Astrocyte (in vitro differentiated cells and primary cell): ENCODE results near the gene RAPGEF2. TPM values are rescaled to one million over a fixed set of nuclear protein-coding genes. Genes with fewer than 3 reads are reported as not detected.

ENCODE experiments used
- DNase-seq: peaks from one replicate; pipeline ENCODE4 v3.0.0-alpha.2; 2010; ENCODE audit warnings: low read depth
- FAIRE-seq: peaks from 2 replicates; lab custom pipeline; 2011; peaks lifted over from hg19 to GRCh38; lab: Jason Lieb, UNC
- H2AFZ ChIP-seq: 2 replicates; pipeline ENCODE4 v1.6.0; 2012; ENCODE audit warnings: low read depth, low read length, inconsistent platforms
- H3K27ac ChIP-seq: 2 replicates; pipeline ENCODE4 v1.5.1; 2011; ENCODE audit warnings: low read depth, low read length, inconsistent platforms
- H3K27me3 ChIP-seq: 2 replicates; pipeline ENCODE4 v1.6.0; 2011; ENCODE audit warnings: low read length, inconsistent platforms; ENCODE audit not compliant: insufficient read depth
- H3K36me3 ChIP-seq: 2 replicates; pipeline ENCODE4 v1.5.1; 2011; ENCODE audit warnings: low read length, inconsistent platforms; ENCODE audit not compliant: insufficient read depth
- H3K4me1 ChIP-seq: 2 replicates; pipeline ENCODE4 v1.5.1; 2011; ENCODE audit warnings: low read length, inconsistent platforms; ENCODE audit not compliant: insufficient read depth
- H3K4me2 ChIP-seq: 2 replicates; pipeline ENCODE4 v1.6.0; 2012; ENCODE audit warnings: low read length, inconsistent platforms
- H3K4me3 ChIP-seq: 2 replicates; pipeline ENCODE4 v1.5.1; 2011; ENCODE audit warnings: low read depth, mild to moderate bottlenecking, low read length, inconsistent platforms; ENCODE audit not compliant: insufficient read depth
- H3K79me2 ChIP-seq: 2 replicates; pipeline ENCODE4 v1.6.0; 2012; ENCODE audit warnings: mild to moderate bottlenecking, low read length, inconsistent platforms; ENCODE audit not compliant: insufficient read depth
- H3K9ac ChIP-seq: 2 replicates; pipeline ENCODE4 v1.6.0; 2012; ENCODE audit warnings: mild to moderate bottlenecking, low read length, inconsistent platforms
- H3K9me3 ChIP-seq: 2 replicates; pipeline ENCODE4 v1.5.1; 2012; ENCODE audit warnings: low read depth, mild to moderate bottlenecking, low read length, inconsistent platforms; ENCODE audit not compliant: insufficient read depth
- H4K20me1 ChIP-seq: 2 replicates; pipeline ENCODE4 v1.6.0; 2012; ENCODE audit warnings: low read length, inconsistent platforms; ENCODE audit not compliant: insufficient read depth
- H3K27ac Mint-ChIP-seq: one replicate; pipeline ENCODE4 v1.8.0; 2021; ENCODE audit warnings: mild to moderate bottlenecking, mixed read lengths; ENCODE audit not compliant: unreplicated experiment
- H3K27me3 Mint-ChIP-seq: one replicate; pipeline ENCODE4 v1.8.0; 2021; ENCODE audit warnings: low read depth, mixed read lengths; ENCODE audit not compliant: unreplicated experiment
- H3K36me3 Mint-ChIP-seq: one replicate; pipeline ENCODE4 v1.8.0; 2021; ENCODE audit warnings: low read depth, mixed read lengths; ENCODE audit not compliant: unreplicated experiment
- H3K4me1 Mint-ChIP-seq: one replicate; pipeline ENCODE4 v1.8.0; 2021; ENCODE audit warnings: low read depth, mixed read lengths; ENCODE audit not compliant: unreplicated experiment
- H3K4me3 Mint-ChIP-seq: one replicate; pipeline ENCODE4 v1.8.0; 2021; ENCODE audit warnings: mild to moderate bottlenecking, moderate library complexity, mixed read lengths; ENCODE audit not compliant: unreplicated experiment
- H3K9me3 Mint-ChIP-seq: one replicate; pipeline ENCODE4 v1.8.0; 2021; ENCODE audit warnings: mild to moderate bottlenecking, mixed read lengths; ENCODE audit not compliant: unreplicated experiment
- EZH2 ChIP-seq: IDR thresholded peaks from 2 replicates; pipeline ENCODE4 v1.6.1; 2012; ENCODE audit warnings: mild to moderate bottlenecking, low read length, inconsistent platforms; ENCODE audit not compliant: insufficient read depth
- total RNA-seq: library from RNA; stranded (reverse); gene quantifications from 2 replicates; pipeline ENCODE4 v1.2.1, GENCODE V29; 2021
- TF ChIP-seq, protein P1 (sequence below): IDR thresholded peaks from 2 replicates; pipeline ENCODE4 v1.5.1; 2011; ENCODE audit warnings: low read depth, mild to moderate bottlenecking, inconsistent platforms, low read length, moderate library complexity; ENCODE audit not compliant: insufficient read depth

Gene RAPGEF2
- total RNA-seq, 1 donor from 2014 or later: 59.0 TPM

DNA sequence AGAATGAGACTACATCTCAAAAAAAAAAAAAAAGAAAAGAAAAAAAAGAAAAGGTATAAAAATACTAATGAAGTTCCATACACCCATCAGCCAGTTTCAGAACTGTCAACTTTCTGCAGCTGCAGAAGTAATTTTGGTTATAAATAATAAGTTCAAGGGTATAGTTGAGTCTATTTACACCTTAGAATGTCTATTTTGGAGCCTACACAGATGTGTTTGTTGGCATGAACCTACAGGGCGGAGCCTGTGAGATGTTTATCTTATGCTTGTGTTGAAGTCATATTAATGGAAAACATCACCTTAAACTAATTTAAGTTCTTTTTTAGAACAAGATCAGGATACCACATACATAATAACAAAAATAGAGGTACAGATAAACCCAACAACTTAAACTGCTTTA is 85.8 kb downstream of the RAPGEF2 start:
- Mint-ChIP-seq H3K36me3 (no peaks in the 10 kb centered on the region), H3K4me3 (no peak overlapping the region), H3K9me3 (no peaks in the 10 kb centered on the region), H3K27me3 (no peaks in the 10 kb centered on the region), H3K27ac (no peak overlapping the region), H3K4me1 (peaks cover 6% of the 10 kb centered on the region)
- Histone ChIP-seq H3K27ac (no peak overlapping the region), H3K4me1 (peaks cover 4% of the 10 kb centered on the region), H3K9me3 (no peaks in the 10 kb centered on the region), H2AFZ (no peak overlapping the region), H3K79me2 (peaks cover 31% of the 10 kb centered on the region), H3K4me3 (no peak overlapping the region), H3K27me3 (no peaks in the 10 kb centered on the region), H3K9ac (no peak overlapping the region), H3K36me3 (no peaks in the 10 kb centered on the region), H3K4me2 (no peak overlapping the region), H4K20me1 (no peaks in the 10 kb centered on the region)
- no peak for DNase-seq
- TF ChIP-seq EZH2: no peak
- TF ChIP-seq, protein P1, sequence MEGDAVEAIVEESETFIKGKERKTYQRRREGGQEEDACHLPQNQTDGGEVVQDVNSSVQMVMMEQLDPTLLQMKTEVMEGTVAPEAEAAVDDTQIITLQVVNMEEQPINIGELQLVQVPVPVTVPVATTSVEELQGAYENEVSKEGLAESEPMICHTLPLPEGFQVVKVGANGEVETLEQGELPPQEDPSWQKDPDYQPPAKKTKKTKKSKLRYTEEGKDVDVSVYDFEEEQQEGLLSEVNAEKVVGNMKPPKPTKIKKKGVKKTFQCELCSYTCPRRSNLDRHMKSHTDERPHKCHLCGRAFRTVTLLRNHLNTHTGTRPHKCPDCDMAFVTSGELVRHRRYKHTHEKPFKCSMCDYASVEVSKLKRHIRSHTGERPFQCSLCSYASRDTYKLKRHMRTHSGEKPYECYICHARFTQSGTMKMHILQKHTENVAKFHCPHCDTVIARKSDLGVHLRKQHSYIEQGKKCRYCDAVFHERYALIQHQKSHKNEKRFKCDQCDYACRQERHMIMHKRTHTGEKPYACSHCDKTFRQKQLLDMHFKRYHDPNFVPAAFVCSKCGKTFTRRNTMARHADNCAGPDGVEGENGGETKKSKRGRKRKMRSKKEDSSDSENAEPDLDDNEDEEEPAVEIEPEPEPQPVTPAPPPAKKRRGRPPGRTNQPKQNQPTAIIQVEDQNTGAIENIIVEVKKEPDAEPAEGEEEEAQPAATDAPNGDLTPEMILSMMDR: no peak
- no peak for FAIRE-seq

DNA sequence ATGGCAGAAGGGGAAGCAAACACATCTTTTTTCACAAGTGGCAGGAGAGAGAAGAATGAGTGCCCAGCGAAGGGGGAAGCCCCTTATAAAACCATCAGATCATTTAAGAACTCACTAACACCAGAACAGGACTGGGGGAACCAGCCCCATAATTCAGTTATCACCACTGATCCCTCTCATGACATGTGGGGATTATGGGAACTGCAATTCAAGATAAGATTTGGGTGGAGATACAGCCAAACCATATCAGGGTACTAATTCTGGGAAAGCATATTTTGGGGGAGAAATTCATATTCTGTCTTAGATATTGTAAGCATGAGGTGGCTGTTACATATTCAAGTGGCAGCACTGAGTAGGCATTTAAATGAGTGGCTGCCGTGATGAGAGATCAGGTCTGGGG is 87.8 kb downstream of the RAPGEF2 start:
- Histone ChIP-seq H3K36me3 (no peaks in the 10 kb centered on the region), H2AFZ (no peak overlapping the region), H3K4me2 (no peak overlapping the region), H3K27me3 (no peaks in the 10 kb centered on the region), H3K79me2 (peaks cover 21% of the 10 kb centered on the region), H3K4me3 (no peak overlapping the region), H3K9ac (no peak overlapping the region), H3K4me1 (peaks cover 4% of the 10 kb centered on the region), H4K20me1 (no peaks in the 10 kb centered on the region), H3K27ac (no peak overlapping the region), H3K9me3 (no peaks in the 10 kb centered on the region)
- Mint-ChIP-seq H3K4me3 (no peak overlapping the region), H3K27me3 (no peaks in the 10 kb centered on the region), H3K4me1 (peaks cover 2% of the 10 kb centered on the region), H3K36me3 (peaks cover 2% of the 10 kb centered on the region), H3K27ac (no peak overlapping the region), H3K9me3 (no peaks in the 10 kb centered on the region)
- TF ChIP-seq EZH2: no peak
- TF ChIP-seq, protein P1: no peak
- DNase-seq: no peak
- FAIRE-seq: no peak

DNA sequence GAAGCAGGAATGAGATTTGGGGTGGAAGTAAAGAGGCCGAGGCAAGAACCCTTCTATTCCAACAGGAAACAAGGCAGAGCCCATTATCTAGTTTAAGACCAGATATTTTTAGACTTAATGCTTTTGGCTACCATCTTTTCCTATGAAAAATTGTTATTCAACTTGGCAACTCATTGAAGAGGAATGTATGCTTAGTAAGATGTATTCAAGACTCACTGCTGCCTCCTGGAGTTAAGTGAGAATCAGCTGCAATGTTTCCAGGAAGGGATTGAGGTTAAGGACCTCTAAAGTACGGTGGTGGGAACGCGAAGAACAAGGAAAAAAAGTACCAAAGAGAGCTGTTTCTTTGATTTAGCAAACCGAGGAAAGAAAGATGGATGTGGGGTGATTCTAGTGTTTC is 89.1 kb downstream of the RAPGEF2 start:
- peak; percentile 83 for DNase-seq
- Mint-ChIP-seq H3K27me3 (no peaks in the 10 kb centered on the region), H3K9me3 (no peaks in the 10 kb centered on the region), H3K4me1 (peaks cover 2% of the 10 kb centered on the region), H3K27ac (no peak overlapping the region), H3K36me3 (peaks cover 2% of the 10 kb centered on the region), H3K4me3 (no peak overlapping the region)
- Histone ChIP-seq H2AFZ (no peak overlapping the region), H3K27me3 (no peaks in the 10 kb centered on the region), H3K4me1 (peaks cover 4% of the 10 kb centered on the region), H3K9ac (no peak overlapping the region), H3K79me2 (peaks cover 8% of the 10 kb centered on the region), H3K9me3 (no peaks in the 10 kb centered on the region), H3K36me3 (no peaks in the 10 kb centered on the region), H3K27ac (peak overlapping the region; percentile 26), H3K4me2 (peak overlapping the region; percentile 45), H4K20me1 (no peaks in the 10 kb centered on the region), H3K4me3 (no peak overlapping the region)
- no peak for TF ChIP-seq EZH2
- TF ChIP-seq, protein P1: peak; percentile 65
- FAIRE-seq: peak; percentile 79
